ENCODE measurements around the gene TACC2. TPM values are rescaled to one million over a fixed set of nuclear protein-coding genes. Genes with fewer than 3 reads are reported as not detected.

Gene TACC2
- total and polyA plus RNA-seq, 5 donors from 2014 or later, result not detected

- Histone ChIP-seq H3K4me1 (ENCODE audit: control insufficient read depth, insufficient read depth, low read length, poor library complexity, severe bottlenecking) (no peaks in the 10 kb centered on the region), H3K4me3 (ENCODE audit: low read depth, low read length) (no peak overlapping the region), H3K27ac (ENCODE audit: insufficient read depth, low read length, poor library complexity, severe bottlenecking) (no peak overlapping the region), H3K9me3 (ENCODE audit: control insufficient read depth in 2 of 2, low read length in 2 of 2) (no peaks in the 10 kb centered on the region), H3K36me3 (ENCODE audit: control insufficient read depth, insufficient read depth, low read length) (no peaks in the 10 kb centered on the region), H3K27me3 (ENCODE audit: control insufficient read depth, insufficient read depth, low read length) (no peaks in the 10 kb centered on the region)
- DNase-seq, result no peak
- no peaks in the 10 kb centered on the region for H3K36me3 Mint-ChIP-seq
- peaks cover 0 to 3% (median 0%) of the 10 kb centered on the region in 7 donors for H3K9me3 Mint-ChIP-seq
- no peak for ATAC-seq (ENCODE audit: low read depth in 2 of 2)
- no peak overlapping the region for H3K27ac Mint-ChIP-seq
- H3K27me3 Mint-ChIP-seq, result peaks cover 9% of the 10 kb centered on the region
- no peaks in the 10 kb centered on the region for H3K4me1 Mint-ChIP-seq
- H3K4me3 Mint-ChIP-seq, result no peak overlapping the region
These were observed 198.2 kb downstream of the TACC2 start for GRCh38 chr10:122186816-122187810.

GRCh38 chr10:122188706-122189105, 199.7 kb downstream of the TACC2 start:
- no peak overlapping the region for H3K27ac Mint-ChIP-seq
- ATAC-seq (ENCODE audit: low read depth in 2 of 2) (no peak), DNase-seq (no peak)
- Histone ChIP-seq H3K4me1 (ENCODE audit: control insufficient read depth, insufficient read depth, low read length, poor library complexity, severe bottlenecking) (no peaks in the 10 kb centered on the region), H3K4me3 (ENCODE audit: low read depth, low read length) (no peak overlapping the region), H3K27ac (ENCODE audit: insufficient read depth, low read length, poor library complexity, severe bottlenecking) (no peak overlapping the region), H3K9me3 (ENCODE audit: control insufficient read depth in 2 of 2, low read length in 2 of 2) (no peaks in the 10 kb centered on the region), H3K27me3 (ENCODE audit: control insufficient read depth, insufficient read depth, low read length) (no peaks in the 10 kb centered on the region), H3K36me3 (ENCODE audit: control insufficient read depth, insufficient read depth, low read length) (no peaks in the 10 kb centered on the region)
- H3K4me3 Mint-ChIP-seq, result no peak overlapping the region
- H3K4me1 Mint-ChIP-seq, result no peaks in the 10 kb centered on the region
- H3K36me3 Mint-ChIP-seq, result no peaks in the 10 kb centered on the region
- peaks cover 9% of the 10 kb centered on the region for H3K27me3 Mint-ChIP-seq
- peaks cover 0 to 3% (median 0%) of the 10 kb centered on the region in 7 donors for H3K9me3 Mint-ChIP-seq

GRCh38 chr10:122189185-122189584, 200.2 kb downstream of the TACC2 start:
- no peaks in the 10 kb centered on the region for H3K9me3 ChIP-seq (ENCODE audit: control insufficient read depth in 2 of 2, low read length in 2 of 2)
- Mint-ChIP-seq H3K27ac (no peak overlapping the region), H3K36me3 (no peaks in the 10 kb centered on the region), H3K4me1 (no peaks in the 10 kb centered on the region), H3K27me3 (peaks cover 9% of the 10 kb centered on the region), H3K4me3 (no peak overlapping the region), H3K9me3 (peaks cover 0 to 3% (median 0%) of the 10 kb centered on the region in 7 donors)
- no peak overlapping the region for H3K4me3 ChIP-seq (ENCODE audit: low read depth, low read length)
- H3K27me3 ChIP-seq (ENCODE audit: control insufficient read depth, insufficient read depth, low read length), result no peaks in the 10 kb centered on the region
- ATAC-seq (ENCODE audit: low read depth in 2 of 2) (no peak), DNase-seq (no peak)
- H3K4me1 ChIP-seq (ENCODE audit: control insufficient read depth, insufficient read depth, low read length, poor library complexity, severe bottlenecking), result no peaks in the 10 kb centered on the region
- no peak overlapping the region for H3K27ac ChIP-seq (ENCODE audit: insufficient read depth, low read length, poor library complexity, severe bottlenecking)
- H3K36me3 ChIP-seq (ENCODE audit: control insufficient read depth, insufficient read depth, low read length), result no peaks in the 10 kb centered on the region

- no peaks in the 10 kb centered on the region for H3K36me3 Mint-ChIP-seq
- H3K9me3 ChIP-seq (ENCODE audit: control insufficient read depth in 2 of 2, low read length in 2 of 2), result no peaks in the 10 kb centered on the region
- H3K27me3 Mint-ChIP-seq, result peaks cover 7% of the 10 kb centered on the region
- no peak overlapping the region for H3K27ac ChIP-seq (ENCODE audit: insufficient read depth, low read length, poor library complexity, severe bottlenecking)
- no peak overlapping the region for H3K4me3 Mint-ChIP-seq
- no peaks in the 10 kb centered on the region for H3K4me1 ChIP-seq (ENCODE audit: control insufficient read depth, insufficient read depth, low read length, poor library complexity, severe bottlenecking)
- no peaks in the 10 kb centered on the region for H3K36me3 ChIP-seq (ENCODE audit: control insufficient read depth, insufficient read depth, low read length)
- ATAC-seq (ENCODE audit: low read depth in 2 of 2), result no peak
- DNase-seq, result no peak
- no peak overlapping the region for H3K27ac Mint-ChIP-seq
- no peaks in the 10 kb centered on the region for H3K4me1 Mint-ChIP-seq
- no peak overlapping the region for H3K4me3 ChIP-seq (ENCODE audit: low read depth, low read length)
- H3K9me3 Mint-ChIP-seq, result peaks cover 0 to 6% (median 0%) of the 10 kb centered on the region in 7 donors
- no peaks in the 10 kb centered on the region for H3K27me3 ChIP-seq (ENCODE audit: control insufficient read depth, insufficient read depth, low read length)
These were observed 201.4 kb downstream of the TACC2 start for GRCh38 chr10:122190176-122190943.

GRCh38 chr10:122191936-122192541, 203.1 kb downstream of the TACC2 start:
- Histone ChIP-seq H3K27ac (ENCODE audit: insufficient read depth, low read length, poor library complexity, severe bottlenecking) (no peak overlapping the region), H3K4me1 (ENCODE audit: control insufficient read depth, insufficient read depth, low read length, poor library complexity, severe bottlenecking) (no peaks in the 10 kb centered on the region), H3K4me3 (ENCODE audit: low read depth, low read length) (no peak overlapping the region), H3K9me3 (ENCODE audit: control insufficient read depth in 2 of 2, low read length in 2 of 2) (no peaks in the 10 kb centered on the region), H3K27me3 (ENCODE audit: control insufficient read depth, insufficient read depth, low read length) (no peaks in the 10 kb centered on the region), H3K36me3 (ENCODE audit: control insufficient read depth, insufficient read depth, low read length) (no peaks in the 10 kb centered on the region)
- ATAC-seq (ENCODE audit: low read depth in 2 of 2), result no peak
- Mint-ChIP-seq H3K4me3 (peak overlapping the region in 1 of 4 donors; percentile 54), H3K36me3 (no peaks in the 10 kb centered on the region), H3K27me3 (peaks cover 4% of the 10 kb centered on the region), H3K27ac (no peak overlapping the region), H3K9me3 (peaks cover 0 to 6% (median 0%) of the 10 kb centered on the region in 7 donors), H3K4me1 (no peaks in the 10 kb centered on the region)
- no peak for DNase-seq

GRCh38 chr10:122194251-122194650, 205.3 kb downstream of the TACC2 start:
- Histone ChIP-seq H3K4me1 (ENCODE audit: control insufficient read depth, insufficient read depth, low read length, poor library complexity, severe bottlenecking) (no peaks in the 10 kb centered on the region), H3K4me3 (ENCODE audit: low read depth, low read length) (no peak overlapping the region), H3K27me3 (ENCODE audit: control insufficient read depth, insufficient read depth, low read length) (no peaks in the 10 kb centered on the region), H3K36me3 (ENCODE audit: control insufficient read depth, insufficient read depth, low read length) (no peaks in the 10 kb centered on the region), H3K9me3 (ENCODE audit: control insufficient read depth in 2 of 2, low read length in 2 of 2) (no peaks in the 10 kb centered on the region), H3K27ac (ENCODE audit: insufficient read depth, low read length, poor library complexity, severe bottlenecking) (no peak overlapping the region)
- Mint-ChIP-seq H3K9me3 (peaks cover 0 to 6% (median 0%) of the 10 kb centered on the region in 7 donors), H3K27ac (no peak overlapping the region), H3K27me3 (peaks cover 4% of the 10 kb centered on the region), H3K4me3 (no peak overlapping the region), H3K4me1 (no peaks in the 10 kb centered on the region), H3K36me3 (no peaks in the 10 kb centered on the region)
- ATAC-seq (ENCODE audit: low read depth in 2 of 2) (no peak), DNase-seq (no peak)

- H3K27ac Mint-ChIP-seq, result no peak overlapping the region
- Histone ChIP-seq H3K27ac (ENCODE audit: insufficient read depth, low read length, poor library complexity, severe bottlenecking) (no peak overlapping the region), H3K27me3 (ENCODE audit: control insufficient read depth, insufficient read depth, low read length) (no peaks in the 10 kb centered on the region), H3K4me3 (ENCODE audit: low read depth, low read length) (no peak overlapping the region), H3K4me1 (ENCODE audit: control insufficient read depth, insufficient read depth, low read length, poor library complexity, severe bottlenecking) (no peaks in the 10 kb centered on the region), H3K36me3 (ENCODE audit: control insufficient read depth, insufficient read depth, low read length) (no peaks in the 10 kb centered on the region), H3K9me3 (ENCODE audit: control insufficient read depth in 2 of 2, low read length in 2 of 2) (no peaks in the 10 kb centered on the region)
- H3K4me3 Mint-ChIP-seq, result no peak overlapping the region
- DNase-seq (no peak), ATAC-seq (ENCODE audit: low read depth in 2 of 2) (no peak)
- H3K9me3 Mint-ChIP-seq, result peaks cover 0 to 3% (median 0%) of the 10 kb centered on the region in 7 donors
- H3K4me1 Mint-ChIP-seq, result no peaks in the 10 kb centered on the region
- no peaks in the 10 kb centered on the region for H3K27me3 Mint-ChIP-seq
- no peaks in the 10 kb centered on the region for H3K36me3 Mint-ChIP-seq
These were observed 207.3 kb downstream of the TACC2 start for GRCh38 chr10:122196218-122196617.
